Measurements from ENCODE around the gene SUCLG2.

SUCLG2 gene

GRCh38 chr3:67327582-67327981 is 326.8 kb downstream of the SUCLG2 start:
- no peak overlapping the region for H3K4me3 ChIP-seq (replicated peaks; ENCODE audit: insufficient read depth, low read length)
- no peak for TF ChIP-seq POLR2AphosphoS5 (IDR thresholded peaks at IDR 0.05; ENCODE audit: low read depth)
- TF ChIP-seq GABPA (IDR thresholded peaks at IDR 0.05; ENCODE audit: low read depth): no peak
- TF ChIP-seq, protein P1, sequence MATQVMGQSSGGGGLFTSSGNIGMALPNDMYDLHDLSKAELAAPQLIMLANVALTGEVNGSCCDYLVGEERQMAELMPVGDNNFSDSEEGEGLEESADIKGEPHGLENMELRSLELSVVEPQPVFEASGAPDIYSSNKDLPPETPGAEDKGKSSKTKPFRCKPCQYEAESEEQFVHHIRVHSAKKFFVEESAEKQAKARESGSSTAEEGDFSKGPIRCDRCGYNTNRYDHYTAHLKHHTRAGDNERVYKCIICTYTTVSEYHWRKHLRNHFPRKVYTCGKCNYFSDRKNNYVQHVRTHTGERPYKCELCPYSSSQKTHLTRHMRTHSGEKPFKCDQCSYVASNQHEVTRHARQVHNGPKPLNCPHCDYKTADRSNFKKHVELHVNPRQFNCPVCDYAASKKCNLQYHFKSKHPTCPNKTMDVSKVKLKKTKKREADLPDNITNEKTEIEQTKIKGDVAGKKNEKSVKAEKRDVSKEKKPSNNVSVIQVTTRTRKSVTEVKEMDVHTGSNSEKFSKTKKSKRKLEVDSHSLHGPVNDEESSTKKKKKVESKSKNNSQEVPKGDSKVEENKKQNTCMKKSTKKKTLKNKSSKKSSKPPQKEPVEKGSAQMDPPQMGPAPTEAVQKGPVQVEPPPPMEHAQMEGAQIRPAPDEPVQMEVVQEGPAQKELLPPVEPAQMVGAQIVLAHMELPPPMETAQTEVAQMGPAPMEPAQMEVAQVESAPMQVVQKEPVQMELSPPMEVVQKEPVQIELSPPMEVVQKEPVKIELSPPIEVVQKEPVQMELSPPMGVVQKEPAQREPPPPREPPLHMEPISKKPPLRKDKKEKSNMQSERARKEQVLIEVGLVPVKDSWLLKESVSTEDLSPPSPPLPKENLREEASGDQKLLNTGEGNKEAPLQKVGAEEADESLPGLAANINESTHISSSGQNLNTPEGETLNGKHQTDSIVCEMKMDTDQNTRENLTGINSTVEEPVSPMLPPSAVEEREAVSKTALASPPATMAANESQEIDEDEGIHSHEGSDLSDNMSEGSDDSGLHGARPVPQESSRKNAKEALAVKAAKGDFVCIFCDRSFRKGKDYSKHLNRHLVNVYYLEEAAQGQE (IDR thresholded peaks at IDR 0.05; ENCODE audit: insufficient replicate concordance, low read depth): no peak

GRCh38 chr3:67325231-67325630 is 329.2 kb downstream of the SUCLG2 start:
- DNase-seq (ENCODE audit: low read depth in 1 of 2, low spot score in 1 of 2): no peak
- no peak overlapping the region for H3K27ac ChIP-seq (replicated peaks)
- H3K27me3 ChIP-seq (ENCODE audit: insufficient read depth, poor library complexity, severe bottlenecking): no peaks in the 10 kb centered on the region
- no peak overlapping the region for H3K4me3 ChIP-seq (replicated peaks; ENCODE audit: insufficient read depth, low read length)
- TF ChIP-seq, protein P2, sequence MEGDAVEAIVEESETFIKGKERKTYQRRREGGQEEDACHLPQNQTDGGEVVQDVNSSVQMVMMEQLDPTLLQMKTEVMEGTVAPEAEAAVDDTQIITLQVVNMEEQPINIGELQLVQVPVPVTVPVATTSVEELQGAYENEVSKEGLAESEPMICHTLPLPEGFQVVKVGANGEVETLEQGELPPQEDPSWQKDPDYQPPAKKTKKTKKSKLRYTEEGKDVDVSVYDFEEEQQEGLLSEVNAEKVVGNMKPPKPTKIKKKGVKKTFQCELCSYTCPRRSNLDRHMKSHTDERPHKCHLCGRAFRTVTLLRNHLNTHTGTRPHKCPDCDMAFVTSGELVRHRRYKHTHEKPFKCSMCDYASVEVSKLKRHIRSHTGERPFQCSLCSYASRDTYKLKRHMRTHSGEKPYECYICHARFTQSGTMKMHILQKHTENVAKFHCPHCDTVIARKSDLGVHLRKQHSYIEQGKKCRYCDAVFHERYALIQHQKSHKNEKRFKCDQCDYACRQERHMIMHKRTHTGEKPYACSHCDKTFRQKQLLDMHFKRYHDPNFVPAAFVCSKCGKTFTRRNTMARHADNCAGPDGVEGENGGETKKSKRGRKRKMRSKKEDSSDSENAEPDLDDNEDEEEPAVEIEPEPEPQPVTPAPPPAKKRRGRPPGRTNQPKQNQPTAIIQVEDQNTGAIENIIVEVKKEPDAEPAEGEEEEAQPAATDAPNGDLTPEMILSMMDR (IDR thresholded peaks at IDR 0.05; ENCODE audit: insufficient read depth, low read length): no peak
- TF ChIP-seq GABPA (IDR thresholded peaks at IDR 0.05; ENCODE audit: low read depth) (no peak), POLR2AphosphoS5 (IDR thresholded peaks at IDR 0.05; ENCODE audit: low read depth) (no peak), SPI1 (IDR thresholded peaks at IDR 0.05; ENCODE audit: borderline replicate concordance, low read depth) (no peak)
- TF ChIP-seq, protein P1 (IDR thresholded peaks at IDR 0.05; ENCODE audit: insufficient replicate concordance, low read depth): no peak

More at GRCh38 chr3:67327582-67327981, 326.8 kb downstream of the SUCLG2 start:
- no peak for DNase-seq (ENCODE audit: low read depth in 1 of 2, low spot score in 1 of 2)
- H3K27ac ChIP-seq (replicated peaks): no peak overlapping the region
- no peaks in the 10 kb centered on the region for H3K27me3 ChIP-seq (ENCODE audit: insufficient read depth, poor library complexity, severe bottlenecking)

All from HL-60 (cell line).